Fibroblast of lung (primary cell): ENCODE data around the gene NRCAM. TPM values are rescaled to one million over a fixed set of nuclear protein-coding genes. Genes with fewer than 3 reads are reported as not detected.

Experiments
- DNase-seq, 2 donors: peaks; one replicate each; pipeline versions ENCODE4 v3.0.0 to v3.0.0-alpha.2; 2010; ENCODE audit warnings: low read depth in 2 of 2
- H2AFZ ChIP-seq: 2 replicates; pipeline ENCODE4 v1.5.1; 2012; ENCODE audit warnings: low read length, control low read depth, inconsistent platforms
- H3K27ac ChIP-seq: 2 replicates; pipeline ENCODE4 v1.5.1; 2011; ENCODE audit warnings: low read length, control low read depth; ENCODE audit not compliant: insufficient read depth
- H3K27me3 ChIP-seq: 2 replicates; pipeline ENCODE4 v1.5.1; 2011; ENCODE audit warnings: mild to moderate bottlenecking, low read length; ENCODE audit not compliant: control insufficient read depth, insufficient read depth
- H3K36me3 ChIP-seq: 2 replicates; pipeline ENCODE4 v1.5.1; 2011; ENCODE audit warnings: low read length; ENCODE audit not compliant: control insufficient read depth, insufficient read depth
- H3K4me1 ChIP-seq: 2 replicates; pipeline ENCODE4 v1.5.1; 2011; ENCODE audit warnings: low read length; ENCODE audit not compliant: control insufficient read depth, insufficient read depth; ENCODE audit errors: extremely low read depth
- H3K4me2 ChIP-seq: 2 replicates; pipeline ENCODE4 v1.5.1; 2011; ENCODE audit warnings: low read length, control low read depth; ENCODE audit not compliant: insufficient read depth; ENCODE audit errors: extremely low read depth
- H3K4me3 ChIP-seq, 4 experiments: fragments of 200-600 bp in 1 of 4; sonication (generic) in 1 of 4; replicated peaks in 1 of 4; 2 replicates each; pipeline ENCODE4 v1.5.1; 2011 to 2016; ENCODE audit warnings: low read length in 4 of 4, low read depth in 3 of 4, mild to moderate bottlenecking in 3 of 4, control low read depth in 2 of 4, inconsistent platforms in 1 of 4, mixed read lengths in 1 of 4; ENCODE audit not compliant: insufficient read depth in 1 of 4; ENCODE audit errors: control extremely low read depth in 1 of 4
- H3K79me2 ChIP-seq: 2 replicates; pipeline ENCODE4 v1.5.1; 2012; ENCODE audit warnings: mild to moderate bottlenecking, low read length, inconsistent platforms; ENCODE audit not compliant: control insufficient read depth, insufficient read depth
- H3K9ac ChIP-seq: 2 replicates; pipeline ENCODE4 v1.5.1; 2011; ENCODE audit warnings: mild to moderate bottlenecking, low read length, control low read depth; ENCODE audit not compliant: insufficient read depth
- H3K9me3 ChIP-seq: 2 replicates; pipeline ENCODE4 v1.5.1; 2012; ENCODE audit warnings: low read depth, low read length; ENCODE audit not compliant: control insufficient read depth, insufficient read depth
- H4K20me1 ChIP-seq: 2 replicates; pipeline ENCODE4 v1.5.1; 2011; ENCODE audit warnings: low read length; ENCODE audit not compliant: control insufficient read depth, insufficient read depth; ENCODE audit errors: extremely low read depth
- CTCF ChIP-seq, 2 donors: IDR thresholded peaks in 1 of 2; conservative IDR thresholded peaks in 1 of 2; 1 replicate in 1 of 2; 2 replicates in 1 of 2; pipeline ENCODE4 v1.5.1; 2011 to 2012; ENCODE audit warnings: low read length in 2 of 2, control low read depth in 1 of 2, inconsistent platforms in 1 of 2, low read depth in 1 of 2, mild to moderate bottlenecking in 1 of 2
- EZH2 ChIP-seq: IDR thresholded peaks from 2 replicates; pipeline ENCODE4 v1.5.1; 2012; ENCODE audit warnings: low read length, control low read depth, mild to moderate bottlenecking; ENCODE audit errors: missing control alignments
- polyA plus RNA-seq, 2 donors: library from polyadenylated mRNA; depleted of rRNA in 1 of 2; stranded (reverse) in 1 of 2; unstranded in 1 of 2; fragments of >200 nt; gene quantifications; 2 replicates each; pipeline ENCODE4 v1.2.1, GENCODE V29; 2011 to 2012; ENCODE audit warnings: missing spikeins in 1 of 2
- total RNA-seq: library from RNA; depleted of rRNA; stranded (reverse); fragments of >200 nt; gene quantifications from 2 replicates; pipeline ENCODE4 v1.2.1, GENCODE V29; 2014

Gene NRCAM
- total and polyA plus RNA-seq, 2 donors (not counting 1 experiment from before 2014, with no cell fraction given): 2.1 to 2.2 TPM

DNA sequence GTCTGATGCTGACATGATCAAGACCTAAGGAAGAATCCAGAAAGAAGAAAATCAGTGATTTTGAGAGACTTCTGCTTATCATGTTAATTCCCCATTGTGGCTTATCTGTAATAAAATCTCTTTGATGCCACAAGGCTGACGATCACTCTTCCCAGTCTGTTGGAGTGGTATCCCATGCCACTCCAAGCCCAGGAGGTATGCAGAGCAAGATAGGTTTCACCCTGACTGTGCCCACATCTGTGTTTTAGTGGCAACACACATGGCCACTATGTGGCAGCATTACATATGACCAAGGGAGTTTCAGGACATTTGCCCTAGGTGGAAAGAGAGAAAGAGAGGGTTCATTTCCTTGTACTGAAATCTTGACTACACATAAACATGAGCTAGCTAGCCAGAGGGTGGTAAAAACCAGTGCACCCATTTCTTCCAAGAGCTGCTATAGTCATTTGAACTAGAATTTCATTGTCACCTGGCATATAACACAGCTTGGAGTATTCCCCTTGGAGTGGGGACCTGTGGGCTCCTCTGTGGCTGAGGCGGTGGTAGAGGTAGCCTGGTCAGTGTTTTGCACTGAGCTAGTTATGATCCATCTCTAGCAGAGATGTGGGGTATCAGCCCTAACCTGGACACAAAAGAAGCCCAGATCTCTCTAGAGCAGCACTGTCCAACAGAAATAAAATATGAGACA is 346.9 kb downstream of the NRCAM start:
- TF ChIP-seq CTCF (conservative IDR thresholded peaks at IDR 0.05 in 1 of 2, IDR thresholded peaks at IDR 0.05 in 1 of 2; ENCODE audit: low read depth in 1 of 2, low read length in 2 of 2) (peak; percentile 27 to 44), EZH2 (no peak)

DNA sequence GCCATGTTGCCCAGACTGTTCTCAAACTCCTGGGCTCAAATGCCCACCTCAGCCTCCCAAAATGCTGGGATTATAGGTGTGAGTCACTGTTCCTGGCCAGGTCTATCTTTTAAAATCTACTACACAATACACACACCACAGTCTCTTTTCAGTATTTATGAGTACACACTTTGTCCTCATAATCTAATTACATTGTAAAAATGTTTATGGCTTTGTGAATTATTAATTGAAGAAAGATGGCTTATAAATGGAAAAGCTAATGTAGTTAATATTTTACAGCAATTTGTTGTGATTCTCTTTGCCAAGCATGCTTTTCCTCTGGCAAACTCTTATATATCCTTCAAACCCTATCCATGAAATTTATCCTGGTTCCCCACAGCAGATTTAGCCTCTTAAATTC is 348.1 kb downstream of the NRCAM start:
- H3K4me2 ChIP-seq: no peak overlapping the region
- no peak overlapping the region for H3K4me3 ChIP-seq
- H3K9ac ChIP-seq: no peak overlapping the region
- H3K4me1 ChIP-seq: peaks cover 9% of the 10 kb centered on the region
- no peak for TF ChIP-seq EZH2
- no peak for TF ChIP-seq CTCF (conservative IDR thresholded peaks at IDR 0.05 in 1 of 2, IDR thresholded peaks at IDR 0.05 in 1 of 2; ENCODE audit: low read depth in 1 of 2, low read length in 2 of 2)
- no peak overlapping the region for H3K27ac ChIP-seq
- no peak for DNase-seq
- no peaks in the 10 kb centered on the region for H3K79me2 ChIP-seq
- no peaks in the 10 kb centered on the region for H3K36me3 ChIP-seq
- no peaks in the 10 kb centered on the region for H3K9me3 ChIP-seq
- H2AFZ ChIP-seq: no peak overlapping the region
- no peaks in the 10 kb centered on the region for H4K20me1 ChIP-seq
- no peaks in the 10 kb centered on the region for H3K27me3 ChIP-seq

More for the DNA sequence above, 346.9 kb downstream of the NRCAM start:
- no peak overlapping the region for H3K4me3 ChIP-seq
- H3K4me2 ChIP-seq: no peak overlapping the region
- no peaks in the 10 kb centered on the region for H3K27me3 ChIP-seq
- peaks cover 3% of the 10 kb centered on the region for H3K4me1 ChIP-seq
- H4K20me1 ChIP-seq: no peaks in the 10 kb centered on the region
- no peaks in the 10 kb centered on the region for H3K79me2 ChIP-seq
- no peak overlapping the region for H3K27ac ChIP-seq
- no peaks in the 10 kb centered on the region for H3K36me3 ChIP-seq
- peak in 1 of 2 donors; percentile 35 for DNase-seq
- H2AFZ ChIP-seq: no peak overlapping the region
- H3K9me3 ChIP-seq: no peaks in the 10 kb centered on the region
- H3K9ac ChIP-seq: no peak overlapping the region

DNA sequence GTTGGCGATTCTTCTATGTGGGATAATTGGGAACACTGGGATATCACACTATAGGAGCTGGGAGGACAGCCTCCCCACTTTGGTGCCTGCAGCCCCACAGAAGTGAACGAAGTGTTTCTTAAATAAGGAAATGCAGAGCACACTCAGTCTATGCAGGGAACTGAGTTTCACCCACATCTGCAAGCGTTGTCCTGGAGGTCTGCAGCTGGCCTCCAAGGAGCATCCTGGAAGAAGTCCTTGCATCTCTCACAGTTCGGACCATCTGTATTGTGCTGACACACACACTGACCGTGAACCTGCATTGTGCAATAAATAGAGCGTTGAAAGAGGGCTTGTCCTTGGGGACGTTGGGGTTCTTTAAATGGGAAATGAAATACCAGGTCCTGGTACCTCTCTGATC is 351.9 kb downstream of the NRCAM start:
- Histone ChIP-seq H3K4me1 (peaks cover 12% of the 10 kb centered on the region), H3K4me3 (no peak overlapping the region), H3K9ac (no peak overlapping the region), H3K9me3 (no peaks in the 10 kb centered on the region), H3K79me2 (no peaks in the 10 kb centered on the region), H3K36me3 (no peaks in the 10 kb centered on the region), H3K27ac (no peak overlapping the region), H3K4me2 (peak overlapping the region; percentile 18), H2AFZ (no peak overlapping the region), H3K27me3 (no peaks in the 10 kb centered on the region), H4K20me1 (no peaks in the 10 kb centered on the region)
- TF ChIP-seq EZH2 (no peak), CTCF (conservative IDR thresholded peaks at IDR 0.05 in 1 of 2, IDR thresholded peaks at IDR 0.05 in 1 of 2; ENCODE audit: low read depth in 1 of 2, low read length in 2 of 2) (no peak)
- peak in 1 of 2 donors; percentile 63 for DNase-seq
